ENCODE results near the gene PEX19.

Gene PEX19

DNA sequence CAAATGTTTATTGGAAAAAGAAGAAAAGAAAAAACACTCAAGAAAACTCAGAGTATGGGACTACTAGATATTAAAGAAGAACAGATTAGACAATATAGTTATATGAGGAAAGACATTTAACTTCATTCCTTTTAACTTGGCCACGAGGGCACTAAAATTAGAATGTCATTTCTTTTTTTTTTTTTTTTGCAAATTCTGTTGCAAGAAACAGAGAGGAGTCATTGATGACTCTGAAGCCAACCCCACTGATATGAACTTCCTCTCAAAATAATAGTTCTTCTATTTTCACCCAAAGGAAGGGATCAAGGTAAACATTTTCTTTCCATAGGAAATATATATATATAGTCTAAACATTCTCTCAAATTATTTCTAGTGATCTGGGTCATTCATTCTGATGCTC, 24.6 kb upstream of the PEX19 start:
- no peak overlapping the region for H2BK5ac ChIP-seq (ENCODE audit: low read depth, low read length, poor library complexity)
- no peak overlapping the region for H3K14ac ChIP-seq (ENCODE audit: low read length)
- H4K91ac ChIP-seq (ENCODE audit: low read depth, low read length), result no peak overlapping the region
- H4K12ac ChIP-seq (ENCODE audit: low read depth, low read length), result no peak overlapping the region
- no peak overlapping the region for H3K9ac ChIP-seq (ENCODE audit: low read length)
- H3K79me2 ChIP-seq (ENCODE audit: control insufficient read depth, insufficient read depth, low read length, poor library complexity), result no peaks in the 10 kb centered on the region
- H3K79me1 ChIP-seq (ENCODE audit: low read length), result no peaks in the 10 kb centered on the region
- DNase-seq, result no peak
- no peak overlapping the region for H3K18ac ChIP-seq (ENCODE audit: low read length)
- H3K23ac ChIP-seq (ENCODE audit: low read length), result no peak overlapping the region
- no peak overlapping the region for H2AK5ac ChIP-seq (ENCODE audit: low read length)
- H3K4me3 ChIP-seq (ENCODE audit: low read depth, low read length), result no peak overlapping the region
- no peaks in the 10 kb centered on the region for H3K4me1 ChIP-seq (ENCODE audit: control insufficient read depth in 1 of 2, insufficient read depth in 2 of 2, low read length in 2 of 2)
- H2BK120ac ChIP-seq (ENCODE audit: insufficient read depth, low read length, poor library complexity), result no peak overlapping the region
- no peak overlapping the region for H2AFZ ChIP-seq (ENCODE audit: insufficient read depth, low read length, poor library complexity)
- no peaks in the 10 kb centered on the region for H3K9me3 ChIP-seq (ENCODE audit: insufficient read depth, low read depth, low read length)
- H3K27me3 ChIP-seq (ENCODE audit: insufficient read depth, low read length), result no peaks in the 10 kb centered on the region
- H3K36me3 ChIP-seq (ENCODE audit: control insufficient read depth in 1 of 2, insufficient read depth in 2 of 2, low read length in 2 of 2), result peaks cover 31 to 60% of the 10 kb centered on the region in 2 experiments
- no peak overlapping the region for H3K4ac ChIP-seq (ENCODE audit: low read depth, low read length)
- no CpG with 5 or more reads among the region's 1 CpG for WGBS (ENCODE audit: extremely low coverage, insufficient coverage, insufficient read length)
- H2BK12ac ChIP-seq (ENCODE audit: low read length), result no peak overlapping the region
- no peak overlapping the region for H4K8ac ChIP-seq (ENCODE audit: low read depth, low read length)
- no peak overlapping the region for H3K4me2 ChIP-seq (ENCODE audit: low read length)
- H3K27ac ChIP-seq (ENCODE audit: low read depth, low read length), result no peak overlapping the region

DNA sequence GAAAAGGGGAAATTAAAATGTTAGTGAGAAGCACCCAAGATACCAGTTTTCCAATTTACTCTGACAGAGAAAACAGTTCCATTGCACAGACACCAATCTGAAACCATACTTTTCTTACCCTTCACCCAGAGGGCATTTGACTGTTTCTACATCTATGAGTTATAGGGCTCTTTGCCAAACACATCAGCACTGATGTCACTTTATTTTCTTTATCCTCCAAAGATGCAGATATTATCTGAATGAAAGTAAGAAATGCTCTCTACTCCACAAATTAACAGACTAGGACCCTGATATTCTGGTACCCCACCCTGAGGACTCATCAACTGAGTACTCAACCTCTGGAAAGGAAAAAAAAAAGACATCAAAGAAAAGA, 24.2 kb upstream of the PEX19 start:
- no peak overlapping the region for H3K4me3 ChIP-seq (ENCODE audit: low read depth, low read length)
- no peaks in the 10 kb centered on the region for H3K9me3 ChIP-seq (ENCODE audit: insufficient read depth, low read depth, low read length)
- H3K9ac ChIP-seq (ENCODE audit: low read length), result no peak overlapping the region
- no peak overlapping the region for H2BK5ac ChIP-seq (ENCODE audit: low read depth, low read length, poor library complexity)
- no peak overlapping the region for H3K18ac ChIP-seq (ENCODE audit: low read length)
- H2BK12ac ChIP-seq (ENCODE audit: low read length), result no peak overlapping the region
- no peak overlapping the region for H4K91ac ChIP-seq (ENCODE audit: low read depth, low read length)
- no peak overlapping the region for H2AFZ ChIP-seq (ENCODE audit: insufficient read depth, low read length, poor library complexity)
- H4K12ac ChIP-seq (ENCODE audit: low read depth, low read length), result no peak overlapping the region
- no peak overlapping the region for H2BK120ac ChIP-seq (ENCODE audit: insufficient read depth, low read length, poor library complexity)
- no peak overlapping the region for H2AK5ac ChIP-seq (ENCODE audit: low read length)
- H3K79me1 ChIP-seq (ENCODE audit: low read length), result no peaks in the 10 kb centered on the region
- H3K4me1 ChIP-seq (ENCODE audit: control insufficient read depth in 1 of 2, insufficient read depth in 2 of 2, low read length in 2 of 2), result no peaks in the 10 kb centered on the region
- no peaks in the 10 kb centered on the region for H3K79me2 ChIP-seq (ENCODE audit: control insufficient read depth, insufficient read depth, low read length, poor library complexity)
- DNase-seq, result peak; percentile 6 to 65
- no peak overlapping the region for H3K4me2 ChIP-seq (ENCODE audit: low read length)
- no peak overlapping the region for H4K8ac ChIP-seq (ENCODE audit: low read depth, low read length)
- no peak overlapping the region for H3K23ac ChIP-seq (ENCODE audit: low read length)
- no peaks in the 10 kb centered on the region for H3K27me3 ChIP-seq (ENCODE audit: insufficient read depth, low read length)
- peaks cover 32 to 58% of the 10 kb centered on the region in 2 experiments for H3K36me3 ChIP-seq (ENCODE audit: control insufficient read depth in 1 of 2, insufficient read depth in 2 of 2, low read length in 2 of 2)
- H3K27ac ChIP-seq (ENCODE audit: low read depth, low read length), result no peak overlapping the region
- H3K4ac ChIP-seq (ENCODE audit: low read depth, low read length), result no peak overlapping the region
- no peak overlapping the region for H3K14ac ChIP-seq (ENCODE audit: low read length)

DNA sequence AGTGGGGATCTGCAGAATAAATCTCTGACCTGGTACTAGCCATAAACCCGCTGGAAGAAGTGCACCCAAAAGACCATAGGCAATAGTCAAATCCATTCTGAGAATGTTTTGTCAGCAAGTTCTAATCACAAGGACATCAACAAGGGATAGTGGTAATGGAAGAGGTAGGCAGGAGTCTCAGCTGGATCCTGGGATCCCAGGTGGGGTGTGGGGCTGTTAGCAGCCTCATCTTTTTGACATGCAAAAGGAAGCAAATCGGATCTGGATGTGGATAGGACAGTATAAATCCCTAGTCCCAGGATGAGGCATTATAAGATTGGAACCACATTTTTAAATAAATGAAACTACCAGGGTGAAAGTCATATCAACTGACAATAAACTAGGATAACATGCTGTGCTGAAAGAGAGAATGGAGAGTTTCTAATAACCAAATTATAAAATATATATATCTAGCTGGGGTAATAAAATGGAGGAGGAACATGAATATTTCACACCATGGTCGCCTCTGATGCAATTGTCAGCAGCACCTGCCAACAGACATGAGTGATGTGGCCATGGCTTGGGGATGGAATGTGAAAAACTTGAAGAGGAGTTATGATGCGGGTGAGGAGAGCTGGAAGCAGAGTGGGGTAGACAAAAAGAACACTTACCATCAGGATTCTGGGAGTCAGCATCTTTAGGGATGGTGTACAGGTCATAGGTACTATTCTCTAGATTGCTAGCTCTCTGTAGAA, 23.7 kb upstream of the PEX19 start:
- no peak overlapping the region for H4K12ac ChIP-seq (ENCODE audit: low read depth, low read length)
- no peak overlapping the region for H4K8ac ChIP-seq (ENCODE audit: low read depth, low read length)
- no peak overlapping the region for H3K18ac ChIP-seq (ENCODE audit: low read length)
- WGBS (ENCODE audit: extremely low coverage, insufficient coverage, insufficient read length), result no CpG with 5 or more reads among the region's 4 CpGs
- no peaks in the 10 kb centered on the region for H3K79me2 ChIP-seq (ENCODE audit: control insufficient read depth, insufficient read depth, low read length, poor library complexity)
- H3K36me3 ChIP-seq (ENCODE audit: control insufficient read depth in 1 of 2, insufficient read depth in 2 of 2, low read length in 2 of 2), result peaks cover 34 to 55% of the 10 kb centered on the region in 2 experiments
- H3K79me1 ChIP-seq (ENCODE audit: low read length), result no peaks in the 10 kb centered on the region
- no peak overlapping the region for H2BK12ac ChIP-seq (ENCODE audit: low read length)
- no peak overlapping the region for H3K23ac ChIP-seq (ENCODE audit: low read length)
- no peak overlapping the region for H3K4me2 ChIP-seq (ENCODE audit: low read length)
- no peak overlapping the region for H3K27ac ChIP-seq (ENCODE audit: low read depth, low read length)
- no peak overlapping the region for H3K4ac ChIP-seq (ENCODE audit: low read depth, low read length)
- H3K9ac ChIP-seq (ENCODE audit: low read length), result no peak overlapping the region
- H3K27me3 ChIP-seq (ENCODE audit: insufficient read depth, low read length), result no peaks in the 10 kb centered on the region
- H3K4me1 ChIP-seq (ENCODE audit: control insufficient read depth in 1 of 2, insufficient read depth in 2 of 2, low read length in 2 of 2), result no peaks in the 10 kb centered on the region
- H2BK5ac ChIP-seq (ENCODE audit: low read depth, low read length, poor library complexity), result no peak overlapping the region
- H2BK120ac ChIP-seq (ENCODE audit: insufficient read depth, low read length, poor library complexity), result no peak overlapping the region
- no peak overlapping the region for H3K4me3 ChIP-seq (ENCODE audit: low read depth, low read length)
- H4K91ac ChIP-seq (ENCODE audit: low read depth, low read length), result no peak overlapping the region
- no peaks in the 10 kb centered on the region for H3K9me3 ChIP-seq (ENCODE audit: insufficient read depth, low read depth, low read length)
- H2AK5ac ChIP-seq (ENCODE audit: low read length), result no peak overlapping the region
- DNase-seq, result peak; percentile 76 to 88
- no peak overlapping the region for H3K14ac ChIP-seq (ENCODE audit: low read length)
- no peak overlapping the region for H2AFZ ChIP-seq (ENCODE audit: insufficient read depth, low read length, poor library complexity)

DNA sequence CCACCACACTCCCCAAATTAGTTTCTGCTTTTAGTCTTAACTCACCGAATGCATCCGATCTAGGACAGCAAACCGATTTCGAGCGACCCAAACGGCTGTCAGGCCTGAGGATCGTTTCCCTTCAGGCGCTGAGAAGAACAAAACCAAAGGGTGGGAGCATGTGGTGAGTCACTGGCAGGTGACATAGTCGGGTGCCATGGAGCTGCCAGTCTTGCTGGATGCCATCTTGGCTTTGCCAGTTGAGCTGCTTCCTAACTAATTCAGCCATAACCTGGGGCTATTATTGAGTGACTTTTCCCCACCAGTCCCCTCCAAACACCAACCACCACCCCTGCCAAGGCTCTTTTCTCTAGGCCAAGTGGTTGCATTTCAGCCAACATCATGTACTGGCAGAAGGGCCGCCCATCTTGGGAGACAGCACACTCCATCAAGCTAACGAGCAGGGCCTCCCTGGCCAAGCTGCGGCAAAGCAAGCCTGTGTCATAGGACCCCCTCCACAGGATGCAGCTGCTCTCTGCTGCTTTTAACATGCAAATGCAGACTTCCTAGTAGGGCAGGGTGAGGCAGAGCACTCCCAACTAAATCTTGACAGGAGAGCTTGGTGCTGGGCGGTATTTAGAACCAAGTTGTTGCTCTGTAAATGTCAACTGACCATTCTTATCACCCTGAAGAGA, 22.3 kb upstream of the PEX19 start:
- Histone ChIP-seq H3K36me3 (ENCODE audit: control insufficient read depth in 1 of 2, insufficient read depth in 2 of 2, low read length in 2 of 2) (peaks cover 36 to 54% of the 10 kb centered on the region in 2 experiments), H2AFZ (ENCODE audit: insufficient read depth, low read length, poor library complexity) (no peak overlapping the region), H2BK120ac (ENCODE audit: insufficient read depth, low read length, poor library complexity) (no peak overlapping the region), H3K9ac (ENCODE audit: low read length) (no peak overlapping the region), H3K9me3 (ENCODE audit: insufficient read depth, low read depth, low read length) (no peaks in the 10 kb centered on the region), H3K27ac (ENCODE audit: low read depth, low read length) (no peak overlapping the region), H3K18ac (ENCODE audit: low read length) (no peak overlapping the region), H4K8ac (ENCODE audit: low read depth, low read length) (no peak overlapping the region), H3K79me1 (ENCODE audit: low read length) (no peaks in the 10 kb centered on the region), H3K4me1 (ENCODE audit: control insufficient read depth in 1 of 2, insufficient read depth in 2 of 2, low read length in 2 of 2) (no peaks in the 10 kb centered on the region), H4K91ac (ENCODE audit: low read depth, low read length) (no peak overlapping the region), H3K4ac (ENCODE audit: low read depth, low read length) (no peak overlapping the region), H2AK5ac (ENCODE audit: low read length) (no peak overlapping the region), H2BK5ac (ENCODE audit: low read depth, low read length, poor library complexity) (no peak overlapping the region), H2BK12ac (ENCODE audit: low read length) (no peak overlapping the region), H4K12ac (ENCODE audit: low read depth, low read length) (no peak overlapping the region), H3K14ac (ENCODE audit: low read length) (no peak overlapping the region), H3K23ac (ENCODE audit: low read length) (no peak overlapping the region), H3K79me2 (ENCODE audit: control insufficient read depth, insufficient read depth, low read length, poor library complexity) (no peaks in the 10 kb centered on the region), H3K4me2 (ENCODE audit: low read length) (no peak overlapping the region), H3K27me3 (ENCODE audit: insufficient read depth, low read length) (no peaks in the 10 kb centered on the region), H3K4me3 (ENCODE audit: low read depth, low read length) (no peak overlapping the region)
- no CpG with 5 or more reads among the region's 13 CpGs for WGBS (ENCODE audit: extremely low coverage, insufficient coverage, insufficient read length)
- DNase-seq, result no peak
